GM12892 (cell line): ENCODE measurements around the gene EIF3F.

Experiments
- POLR2A ChIP-seq: IDR thresholded peaks from 2 replicates; pipeline ENCODE4 v1.6.1; 2011; ENCODE audit warnings: low read depth, low read length, control low read depth
- POLR2AphosphoS5 ChIP-seq: IDR thresholded peaks from 2 replicates; pipeline ENCODE4 v1.6.1; 2011; ENCODE audit warnings: low read depth, low read length, control low read depth
- TAF1 ChIP-seq: IDR thresholded peaks from 2 replicates; pipeline ENCODE4 v1.6.1; 2011; ENCODE audit warnings: low read depth, mild to moderate bottlenecking, control low read depth, low read length, borderline replicate concordance

DNA sequence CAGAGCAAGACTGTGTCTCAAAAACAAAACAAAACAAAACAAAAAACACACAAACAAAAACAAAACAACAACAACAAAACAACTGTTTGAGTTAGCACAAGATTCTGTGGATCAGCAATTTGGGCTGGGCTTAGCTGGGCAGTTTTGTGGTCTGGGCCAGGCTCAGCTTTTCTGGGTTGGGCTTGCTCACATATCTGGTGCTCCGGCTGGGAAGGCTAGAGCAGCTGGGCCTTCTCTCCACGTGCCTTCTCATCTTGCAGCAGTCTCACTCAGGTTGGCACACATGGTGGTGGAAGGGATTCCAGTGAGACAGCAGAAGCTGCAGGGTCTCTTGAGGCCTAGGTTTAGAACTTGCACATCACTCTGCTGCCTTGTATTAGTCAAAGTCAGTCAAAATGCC is 35.7 kb downstream of the EIF3F start:
- TF ChIP-seq POLR2A (no peak), POLR2AphosphoS5 (no peak), TAF1 (no peak)
